ENCODE data around the gene HOXA10. TPM values are rescaled to one million over a fixed set of nuclear protein-coding genes. Genes with fewer than 3 reads are reported as not detected.

The HOXA10 gene
- total RNA-seq, 1 experiment from 2014 or later: 19.6 TPM

DNA sequence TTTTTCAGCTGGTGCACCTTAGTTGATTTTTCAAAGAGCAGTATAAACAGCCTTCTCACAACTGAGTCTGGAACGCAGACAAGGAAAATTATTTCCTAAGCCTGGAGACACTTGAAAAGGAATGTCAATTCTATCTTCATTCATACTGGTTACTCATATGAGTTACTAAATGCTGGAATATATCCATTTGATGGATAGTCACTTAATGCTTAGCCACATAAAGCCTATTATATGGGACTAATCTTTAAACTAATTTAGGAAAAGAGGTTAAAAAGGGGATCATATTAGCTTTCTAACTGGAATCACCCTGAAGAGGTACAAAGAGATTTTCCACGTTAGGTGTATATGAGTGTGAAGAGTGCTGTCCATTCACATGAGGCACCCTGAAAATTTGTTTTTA, 41.9 kb downstream of the HOXA10 start (continued):
- TF ChIP-seq, protein P1, sequence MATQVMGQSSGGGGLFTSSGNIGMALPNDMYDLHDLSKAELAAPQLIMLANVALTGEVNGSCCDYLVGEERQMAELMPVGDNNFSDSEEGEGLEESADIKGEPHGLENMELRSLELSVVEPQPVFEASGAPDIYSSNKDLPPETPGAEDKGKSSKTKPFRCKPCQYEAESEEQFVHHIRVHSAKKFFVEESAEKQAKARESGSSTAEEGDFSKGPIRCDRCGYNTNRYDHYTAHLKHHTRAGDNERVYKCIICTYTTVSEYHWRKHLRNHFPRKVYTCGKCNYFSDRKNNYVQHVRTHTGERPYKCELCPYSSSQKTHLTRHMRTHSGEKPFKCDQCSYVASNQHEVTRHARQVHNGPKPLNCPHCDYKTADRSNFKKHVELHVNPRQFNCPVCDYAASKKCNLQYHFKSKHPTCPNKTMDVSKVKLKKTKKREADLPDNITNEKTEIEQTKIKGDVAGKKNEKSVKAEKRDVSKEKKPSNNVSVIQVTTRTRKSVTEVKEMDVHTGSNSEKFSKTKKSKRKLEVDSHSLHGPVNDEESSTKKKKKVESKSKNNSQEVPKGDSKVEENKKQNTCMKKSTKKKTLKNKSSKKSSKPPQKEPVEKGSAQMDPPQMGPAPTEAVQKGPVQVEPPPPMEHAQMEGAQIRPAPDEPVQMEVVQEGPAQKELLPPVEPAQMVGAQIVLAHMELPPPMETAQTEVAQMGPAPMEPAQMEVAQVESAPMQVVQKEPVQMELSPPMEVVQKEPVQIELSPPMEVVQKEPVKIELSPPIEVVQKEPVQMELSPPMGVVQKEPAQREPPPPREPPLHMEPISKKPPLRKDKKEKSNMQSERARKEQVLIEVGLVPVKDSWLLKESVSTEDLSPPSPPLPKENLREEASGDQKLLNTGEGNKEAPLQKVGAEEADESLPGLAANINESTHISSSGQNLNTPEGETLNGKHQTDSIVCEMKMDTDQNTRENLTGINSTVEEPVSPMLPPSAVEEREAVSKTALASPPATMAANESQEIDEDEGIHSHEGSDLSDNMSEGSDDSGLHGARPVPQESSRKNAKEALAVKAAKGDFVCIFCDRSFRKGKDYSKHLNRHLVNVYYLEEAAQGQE (IDR thresholded peaks at IDR 0.05; ENCODE audit: low read depth): no peak
- TF ChIP-seq, protein P2, sequence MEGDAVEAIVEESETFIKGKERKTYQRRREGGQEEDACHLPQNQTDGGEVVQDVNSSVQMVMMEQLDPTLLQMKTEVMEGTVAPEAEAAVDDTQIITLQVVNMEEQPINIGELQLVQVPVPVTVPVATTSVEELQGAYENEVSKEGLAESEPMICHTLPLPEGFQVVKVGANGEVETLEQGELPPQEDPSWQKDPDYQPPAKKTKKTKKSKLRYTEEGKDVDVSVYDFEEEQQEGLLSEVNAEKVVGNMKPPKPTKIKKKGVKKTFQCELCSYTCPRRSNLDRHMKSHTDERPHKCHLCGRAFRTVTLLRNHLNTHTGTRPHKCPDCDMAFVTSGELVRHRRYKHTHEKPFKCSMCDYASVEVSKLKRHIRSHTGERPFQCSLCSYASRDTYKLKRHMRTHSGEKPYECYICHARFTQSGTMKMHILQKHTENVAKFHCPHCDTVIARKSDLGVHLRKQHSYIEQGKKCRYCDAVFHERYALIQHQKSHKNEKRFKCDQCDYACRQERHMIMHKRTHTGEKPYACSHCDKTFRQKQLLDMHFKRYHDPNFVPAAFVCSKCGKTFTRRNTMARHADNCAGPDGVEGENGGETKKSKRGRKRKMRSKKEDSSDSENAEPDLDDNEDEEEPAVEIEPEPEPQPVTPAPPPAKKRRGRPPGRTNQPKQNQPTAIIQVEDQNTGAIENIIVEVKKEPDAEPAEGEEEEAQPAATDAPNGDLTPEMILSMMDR (IDR thresholded peaks at IDR 0.05 in 2 of 3, conservative IDR thresholded peaks at IDR 0.05 in 1 of 3; ENCODE audit: borderline replicate concordance in 1 of 3, insufficient read depth in 1 of 3, low read depth in 2 of 3, low read length in 2 of 3): no peak
- TF ChIP-seq CBX3 (IDR thresholded peaks at IDR 0.05; ENCODE audit: low read depth): no peak

GRCh38 chr7:27131390-27131819, 42.7 kb downstream of the HOXA10 start:
- H3K4me1 ChIP-seq (ENCODE audit: control insufficient read depth in 1 of 2, insufficient read depth in 2 of 2, low read length in 2 of 2): peaks cover 35 to 77% of the 10 kb centered on the region in 2 experiments
- TF ChIP-seq ZBTB33 (IDR thresholded peaks at IDR 0.05; ENCODE audit: extremely low read depth, insufficient replicate concordance, low read length) (no peak), CEBPB (IDR thresholded peaks at IDR 0.05; ENCODE audit: low read depth) (no peak), SIN3A (IDR thresholded peaks at IDR 0.05; ENCODE audit: low read depth) (no peak), EGR1 (IDR thresholded peaks at IDR 0.05; ENCODE audit: low read depth) (no peak), TCF7L2 (IDR thresholded peaks at IDR 0.05; ENCODE audit: borderline replicate concordance, extremely low read depth, insufficient read depth, insufficient read length) (no peak), ZFX (IDR thresholded peaks at IDR 0.05) (no peak), SRF (IDR thresholded peaks at IDR 0.05; ENCODE audit: low read depth) (no peak), CBX3 (IDR thresholded peaks at IDR 0.05; ENCODE audit: low read depth) (no peak), EZH2phosphoT487 (IDR thresholded peaks at IDR 0.05; ENCODE audit: borderline replicate concordance) (no peak), EZH2 (IDR thresholded peaks at IDR 0.05) (no peak)
- TF ChIP-seq, protein P1 (IDR thresholded peaks at IDR 0.05; ENCODE audit: low read depth): no peak

More at GRCh38 chr7:27131390-27131819, 42.7 kb downstream of the HOXA10 start:
- Histone ChIP-seq H3K27me3 (ENCODE audit: insufficient read depth, low read length) (peaks cover 17% of the 10 kb centered on the region), H4K20me1 (ENCODE audit: insufficient read depth) (no peaks in the 10 kb centered on the region), H3K4me3 (replicated peaks in 1 of 2; ENCODE audit: low read depth in 1 of 2, low read length in 2 of 2) (peak overlapping the region; percentile 55 to 64), H3K9ac (ENCODE audit: low read length) (peak overlapping the region; percentile 71), H3K36me3 (ENCODE audit: control insufficient read depth in 1 of 2, insufficient read depth in 2 of 2, low read length in 2 of 2) (no peaks in the 10 kb centered on the region), H3K9me3 (ENCODE audit: control insufficient read depth in 1 of 2, insufficient read depth in 1 of 2, low read depth in 1 of 2, low read length in 2 of 2) (no peaks in the 10 kb centered on the region), H3K79me2 (ENCODE audit: insufficient read depth, low read length) (no peaks in the 10 kb centered on the region), H3K4me2 (ENCODE audit: low read length) (peak overlapping the region; percentile 91), H3K9me2 (ENCODE audit: insufficient read depth) (no peaks in the 10 kb centered on the region), H3K27ac (ENCODE audit: low read depth, low read length) (peak overlapping the region; percentile 36; the same call in 1 of the 2 replicates), H2AFZ (ENCODE audit: low read depth, low read length, poor library complexity, severe bottlenecking) (no peak overlapping the region)
- peak; percentile 2; the same call in 1 of the 2 replicates for ATAC-seq
- POLR2A ChIA-PET: interaction anchor here (0.7 to 1.5 kb wide), 5 partner anchors 16 to 417 kb away, joined by 3 to 5 read pairs (median 3); no protein-coding TSS in a partner anchor
- intact Hi-C loops (cut with micrococcal nuclease): loop anchor here (2.0 kb wide), 1 partner anchor 17 kb away; no protein-coding TSS in a partner anchor
- RAD21 ChIA-PET (ENCODE audit: low non-redundant PET in 1 of 2, low total read pairs in 2 of 2, uncharacterized antibody in 2 of 2, unreplicated experiment in 2 of 2): no interaction called here
- CTCF ChIA-PET: interaction anchor here (1.6 kb wide), 1 partner anchor 444 kb away, joined by 3 read pairs; no protein-coding TSS in a partner anchor
- no peak for DNase-seq (ENCODE audit: low read depth, low spot score)
- no TSS peak for BruUV-seq (replicated peaks)
